Sigmoid colon (tissue), 7 donors: ENCODE results near the gene PCBP3. TPM values are rescaled to one million over a fixed set of nuclear protein-coding genes. Genes with fewer than 3 reads are reported as not detected.

ENCODE experiments used
- DNase-seq: peaks from one replicate; pipeline ENCODE4 v3.0.0-alpha.2; 2019
- H3K27ac ChIP-seq, 4 donors: fragments of 200-600 bp; sonication (generic); one replicate each; pipeline ENCODE4 v1.5.1; 2016 to 2019; ENCODE audit warnings: mild to moderate bottlenecking in 1 of 4
- H3K27me3 ChIP-seq, 3 donors: fragments of 200-600 bp; sonication (generic); one replicate each; pipeline ENCODE4 v1.5.1; 2019; ENCODE audit warnings: mild to moderate bottlenecking in 1 of 3
- H3K36me3 ChIP-seq, 4 donors: fragments of 200-600 bp; sonication (generic); one replicate each; pipeline ENCODE4 v1.5.1; 2016 to 2019
- H3K4me1 ChIP-seq, 4 donors: fragments of 200-600 bp; sonication (generic); one replicate each; pipeline ENCODE4 v1.5.1; 2017 to 2019
- H3K4me3 ChIP-seq, 4 donors: fragments of 200-600 bp; sonication (generic); one replicate each; pipeline ENCODE4 v1.5.1; 2017 to 2019; ENCODE audit warnings: mild to moderate bottlenecking in 2 of 4, moderate library complexity in 1 of 4
- H3K9me3 ChIP-seq, 4 donors: fragments of 200-600 bp in 3 of 4; sonication (generic) in 3 of 4; one replicate each; pipeline versions ENCODE4 v1.5.1 to v1.6.1; 2013 to 2019
- CTCF ChIP-seq, 4 experiments: fragments of 450-650 bp in 3 of 4; fragments of 200-600 bp in 1 of 4; IDR thresholded peaks; one replicate each; pipeline ENCODE4 v1.5.1; 2016 to 2019; ENCODE audit warnings: antibody characterized with exemption in 4 of 4, mild to moderate bottlenecking in 3 of 4, moderate library complexity in 2 of 4
- EP300 ChIP-seq, 4 donors: sonication (generic); formaldehyde crosslinking; IDR thresholded peaks; one replicate each; pipeline ENCODE4 v1.6.1; 2017; ENCODE audit warnings: antibody characterized with exemption in 4 of 4
- POLR2A ChIP-seq, 2 donors: fragments of 450-650 bp; IDR thresholded peaks; one replicate each; pipeline ENCODE4 v1.6.1; 2016; ENCODE audit warnings: antibody characterized with exemption in 2 of 2, mild to moderate bottlenecking in 2 of 2, moderate library complexity in 2 of 2
- POLR2AphosphoS5 ChIP-seq, 4 donors: sonication (generic); formaldehyde crosslinking; IDR thresholded peaks; one replicate each; pipeline ENCODE4 v1.6.1; 2017; ENCODE audit warnings: antibody characterized with exemption in 4 of 4
- WGBS, 2 donors: extraction: QIAGEN DNeasy Blood & Tissue Kit; methylation state at CpG; one replicate each; pipeline ENCODE4 v1.1.7; 2013; 5-methylcytosine and 5-hydroxymethylcytosine counted together
- intact Hi-C: fragments of 100-400 bp; cut with DNase I; formaldehyde crosslinking; loops from one replicate; pipeline ENCODE4 v1.15.1; 2023
- polyA plus RNA-seq, 3 donors: library from polyadenylated mRNA; stranded (reverse); fragments of 200-250 nt; gene quantifications; one replicate each; pipeline ENCODE4 v1.2.3, GENCODE V29; 2013
- total RNA-seq, 4 donors: library from RNA; depleted of rRNA; stranded (reverse); fragments of >200 nt; gene quantifications; one replicate each; pipeline ENCODE4 v1.1.0, GENCODE V29; 2016
- donor health status: healthy with polysubstance abuse.
- donor health status: Bipolar disorder and iron deficiency.
- donor health status: healthy.

The PCBP3 gene
- total and polyA plus RNA-seq, 7 donors = 1.2 to 21.3 (median 8.2) TPM

- peaks cover 0 to 4% (median 0%) of the 10 kb centered on the region in 3 donors for H3K27me3 ChIP-seq
- H3K36me3 ChIP-seq = no peaks in the 10 kb centered on the region
- WGBS, 2 donors = 72 to 81% methylated on average over 11 of the region's 11 CpGs
- H3K27ac ChIP-seq = no peak overlapping the region
- intact Hi-C loops = no loop called here
- H3K4me3 ChIP-seq = no peak overlapping the region
- H3K4me1 ChIP-seq = peaks cover 0 to 15% (median 5%) of the 10 kb centered on the region in 4 donors
- peak; percentile 55 for DNase-seq
- peaks cover 0 to 2% (median 0%) of the 10 kb centered on the region in 4 donors for H3K9me3 ChIP-seq
- TF ChIP-seq CTCF (IDR thresholded peaks at IDR 0.05) (no peak), POLR2A (IDR thresholded peaks at IDR 0.05) (no peak), EP300 (IDR thresholded peaks at IDR 0.05) (no peak), POLR2AphosphoS5 (IDR thresholded peaks at IDR 0.05) (no peak)
Observed at GRCh38 chr21:45818276-45818903, 174.9 kb downstream of the PCBP3 start.

GRCh38 chr21:45818904-45819285 is 175.4 kb downstream of the PCBP3 start:
- peak; percentile 57 for DNase-seq
- H3K4me3 ChIP-seq = no peak overlapping the region
- peaks cover 0 to 1% (median 0%) of the 10 kb centered on the region in 4 donors for H3K9me3 ChIP-seq
- intact Hi-C loops = no loop called here
- H3K36me3 ChIP-seq = no peaks in the 10 kb centered on the region
- no peak for TF ChIP-seq POLR2AphosphoS5 (IDR thresholded peaks at IDR 0.05)
- no peak for TF ChIP-seq POLR2A (IDR thresholded peaks at IDR 0.05)
- TF ChIP-seq CTCF (IDR thresholded peaks at IDR 0.05) = no peak
- TF ChIP-seq EP300 (IDR thresholded peaks at IDR 0.05) = no peak
- peaks cover 0 to 15% (median 5%) of the 10 kb centered on the region in 4 donors for H3K4me1 ChIP-seq
- H3K27me3 ChIP-seq = peaks cover 0 to 4% (median 0%) of the 10 kb centered on the region in 3 donors
- 27 to 50% methylated on average over 8 of the region's 8 CpGs for WGBS, 2 donors
- no peak overlapping the region for H3K27ac ChIP-seq

- TF ChIP-seq EP300 (IDR thresholded peaks at IDR 0.05) (no peak), POLR2A (IDR thresholded peaks at IDR 0.05) (no peak), CTCF (IDR thresholded peaks at IDR 0.05) (no peak), POLR2AphosphoS5 (IDR thresholded peaks at IDR 0.05) (no peak)
- intact Hi-C loops = loop anchor here (1.0 to 10.0 kb wide), 5 partner anchors 222 to 535 kb away; partner anchors contain the start of genes POFUT2 and SLC19A1
- H3K27me3 ChIP-seq = peaks cover 0 to 4% (median 0%) of the 10 kb centered on the region in 3 donors
- H3K27ac ChIP-seq = no peak overlapping the region
- 77 to 85% methylated on average over 18 of the region's 18 CpGs for WGBS, 2 donors
- no peaks in the 10 kb centered on the region for H3K36me3 ChIP-seq
- no peaks in the 10 kb centered on the region for H3K9me3 ChIP-seq
- H3K4me1 ChIP-seq = peaks cover 0 to 15% (median 5%) of the 10 kb centered on the region in 4 donors
- no peak overlapping the region for H3K4me3 ChIP-seq
- peak; percentile 63 for DNase-seq
Observed at GRCh38 chr21:45819478-45820170, 176.1 kb downstream of the PCBP3 start.

GRCh38 chr21:45820171-45821091 is 176.9 kb downstream of the PCBP3 start:
- 35 to 47% methylated on average over 31 of the region's 31 CpGs for WGBS, 2 donors
- intact Hi-C loops = loop anchor here (1.0 to 10.0 kb wide), 5 partner anchors 223 to 536 kb away; partner anchors contain the start of genes POFUT2 and SLC19A1

More at GRCh38 chr21:45820171-45821091, 176.9 kb downstream of the PCBP3 start:
- H3K27ac ChIP-seq = no peak overlapping the region
- peaks cover 0 to 15% (median 5%) of the 10 kb centered on the region in 4 donors for H3K4me1 ChIP-seq
- H3K9me3 ChIP-seq = no peaks in the 10 kb centered on the region
- TF ChIP-seq CTCF (IDR thresholded peaks at IDR 0.05) = peak; percentile 76 to 94 (median 84)
- no peak for TF ChIP-seq POLR2A (IDR thresholded peaks at IDR 0.05)
- TF ChIP-seq POLR2AphosphoS5 (IDR thresholded peaks at IDR 0.05) = no peak
- TF ChIP-seq EP300 (IDR thresholded peaks at IDR 0.05) = no peak
- peaks cover 0 to 4% (median 0%) of the 10 kb centered on the region in 3 donors for H3K27me3 ChIP-seq
- H3K36me3 ChIP-seq = no peaks in the 10 kb centered on the region
- peak; percentile 89 for DNase-seq
- H3K4me3 ChIP-seq = no peak overlapping the region
